GM13977 (cell line): ENCODE measurements around the gene ABCG8.

Source experiments
- DNase-seq: peaks from one replicate; pipeline ENCODE4 v3.0.0; 2012; ENCODE audit warnings: low spot score
- CTCF ChIP-seq: IDR thresholded peaks from 2 replicates; pipeline ENCODE4 v1.5.1; 2012; ENCODE audit warnings: mild to moderate bottlenecking, control low read depth; ENCODE audit not compliant: insufficient read depth; ENCODE audit errors: extremely low read depth, missing control alignments
- in situ Hi-C: fragments of 300-500 bp; cut with MboI; formaldehyde crosslinking; loops from one replicate; pipeline ENCODE4 v1.12.0; 2022; ENCODE audit warnings: low sequenced_read_pairs, low pct_unique_long_range_greater_than_20kb, mixed read lengths, inconsistent platforms; ENCODE audit not compliant: unreplicated experiment

ABCG8 gene

GRCh38 chr2:43838560-43839267 is at the start of gene ABCG8, which contains the start of gene ABCG5:
Gene ABCG8, plus strand, starts transcription at chr2:43838971. Its CDS starts 83 bp downstream, at chr2:43839054.
Gene ABCG5, minus strand, starts transcription at chr2:43838839. Its CDS starts 160 bp downstream, at chr2:43838679.
- no peak for TF ChIP-seq CTCF
- in situ Hi-C loops = no loop called here
- no peak for DNase-seq

- in situ Hi-C loops = no loop called here
- DNase-seq = no peak
- no peak for TF ChIP-seq CTCF
Observed at GRCh38 chr2:43790147-43790546, 48.6 kb upstream of the ABCG8 start.

GRCh38 chr2:43791035-43791765 is 47.6 kb upstream of the ABCG8 start:
- in situ Hi-C loops = no loop called here
- TF ChIP-seq CTCF = no peak
- no peak for DNase-seq

GRCh38 chr2:43792653-43793052 is 46.1 kb upstream of the ABCG8 start:
- TF ChIP-seq CTCF = no peak
- DNase-seq = no peak
- in situ Hi-C loops = no loop called here

- TF ChIP-seq CTCF = no peak
- in situ Hi-C loops = no loop called here
- no peak for DNase-seq
Observed at GRCh38 chr2:43794956-43795355, 43.8 kb upstream of the ABCG8 start.

GRCh38 chr2:43796206-43796605 is 42.6 kb upstream of the ABCG8 start:
- TF ChIP-seq CTCF = no peak
- in situ Hi-C loops = no loop called here
- no peak for DNase-seq
